DND-41 (cell line): ENCODE measurements around the gene NANOS3.

Experiments
- ATAC-seq: fragments of 200-7000 bp; cut with Tn5 transposase; 3 replicates; pipeline ENCODE4 v1.9.1; 2021; ENCODE audit warnings: low read depth; ENCODE audit not compliant: insufficient read depth
- DNase-seq: peaks from one replicate; pipeline ENCODE4 v3.0.0-alpha.2; 2020
- H2AFZ ChIP-seq: 2 replicates; pipeline ENCODE4 v1.6.0; 2012; ENCODE audit warnings: low read depth, low read length
- H3K27ac ChIP-seq: 2 replicates; pipeline ENCODE4 v1.5.1; 2012; ENCODE audit warnings: low read length, inconsistent platforms
- H3K27me3 ChIP-seq: fragments of 200-600 bp; sonication (generic); 2 replicates; pipeline ENCODE4 v1.6.0; 2012; ENCODE audit warnings: low read length, mild to moderate bottlenecking, inconsistent platforms; ENCODE audit not compliant: insufficient read depth, poor library complexity
- H3K36me3 ChIP-seq: 2 replicates; pipeline ENCODE4 v1.5.1; 2012; ENCODE audit warnings: low read length, inconsistent platforms; ENCODE audit not compliant: insufficient read depth
- H3K4me1 ChIP-seq: 2 replicates; pipeline ENCODE4 v1.5.1; 2012; ENCODE audit warnings: mild to moderate bottlenecking, low read length; ENCODE audit not compliant: insufficient read depth
- H3K4me2 ChIP-seq: 2 replicates; pipeline ENCODE4 v1.6.0; 2012; ENCODE audit warnings: mild to moderate bottlenecking, moderate library complexity, low read length, inconsistent platforms; ENCODE audit not compliant: insufficient read depth
- H3K4me3 ChIP-seq, 2 experiments: fragments of 200-600 bp in 1 of 2; shearing (Covaris generic) in 1 of 2; 2 replicates each; pipeline ENCODE4 v1.5.1; 2012 to 2016; ENCODE audit warnings: inconsistent platforms in 2 of 2, low read length in 2 of 2, mild to moderate bottlenecking in 2 of 2, low read depth in 1 of 2, moderate library complexity in 1 of 2
- H3K79me2 ChIP-seq: 2 replicates; pipeline ENCODE4 v1.6.0; 2012; ENCODE audit warnings: low read length, inconsistent platforms; ENCODE audit not compliant: insufficient read depth
- H3K9ac ChIP-seq: 2 replicates; pipeline ENCODE4 v1.6.0; 2012; ENCODE audit warnings: low read depth, mild to moderate bottlenecking, inconsistent platforms, low read length, moderate library complexity
- H3K9me3 ChIP-seq: 2 replicates; pipeline ENCODE4 v1.5.1; 2012; ENCODE audit warnings: low read length, moderate library complexity, mild to moderate bottlenecking, inconsistent platforms; ENCODE audit not compliant: insufficient read depth, severe bottlenecking
- H4K20me1 ChIP-seq: 2 replicates; pipeline ENCODE4 v1.6.0; 2012; ENCODE audit warnings: low read length; ENCODE audit not compliant: insufficient read depth
- CTCF ChIP-seq: IDR thresholded peaks from 2 replicates; pipeline ENCODE4 v1.5.1; 2012; ENCODE audit warnings: borderline replicate concordance, low read length, moderate library complexity, mild to moderate bottlenecking; ENCODE audit not compliant: poor library complexity, severe bottlenecking; ENCODE audit errors: extremely low read depth
- EZH2 ChIP-seq: IDR thresholded peaks from 3 replicates; pipeline ENCODE4 v1.6.1; 2012; ENCODE audit warnings: borderline replicate concordance, low read depth, mild to moderate bottlenecking, moderate library complexity, low read length, inconsistent platforms; ENCODE audit not compliant: severe bottlenecking

NANOS3 gene

DNA sequence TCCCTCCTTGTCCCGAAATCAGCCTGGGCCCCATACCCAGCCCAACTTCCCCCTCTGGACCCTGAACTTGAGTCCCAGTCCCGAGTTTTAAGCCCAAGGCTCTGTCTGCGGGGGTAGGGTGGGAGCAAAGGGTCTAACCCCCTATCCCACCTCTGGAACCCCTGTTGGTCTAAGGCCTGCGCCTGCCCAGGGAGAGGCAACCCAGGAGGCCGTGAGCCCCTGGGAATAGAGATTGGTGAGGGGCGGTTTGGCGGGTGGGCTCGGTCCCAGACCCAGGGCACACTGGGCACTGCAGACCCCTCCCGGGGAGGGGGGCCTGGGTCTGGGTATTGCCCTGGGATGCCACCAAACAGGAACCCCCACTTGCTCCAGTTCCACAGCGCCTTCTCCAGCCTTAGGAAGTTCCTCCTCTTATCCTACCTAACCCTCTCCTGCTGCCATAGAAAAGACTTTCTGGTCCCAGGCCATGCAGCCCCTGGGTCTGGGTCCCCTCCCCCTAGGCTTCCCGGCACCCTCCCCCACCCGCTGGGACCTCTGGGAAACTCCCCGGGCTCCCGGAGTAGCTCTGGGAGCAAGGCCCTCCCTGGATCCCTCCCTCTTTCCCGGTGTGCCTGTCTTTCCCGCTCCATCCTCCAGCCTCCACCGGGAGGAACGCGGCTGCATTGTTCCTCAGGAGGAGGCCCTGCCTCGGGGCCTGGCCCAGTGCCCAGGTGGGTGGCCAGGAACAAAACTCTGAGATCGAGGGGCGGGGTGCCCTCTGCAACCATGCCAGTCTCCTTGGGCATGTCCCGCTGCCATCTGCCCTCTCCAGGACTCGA is 33.6 kb upstream of the NANOS3 start:
- Histone ChIP-seq H4K20me1 (no peaks in the 10 kb centered on the region), H3K79me2 (no peaks in the 10 kb centered on the region), H3K27ac (no peak overlapping the region), H3K9me3 (no peaks in the 10 kb centered on the region), H3K27me3 (peaks cover 23% of the 10 kb centered on the region), H3K4me2 (peak overlapping the region; percentile 82), H3K9ac (peak overlapping the region; percentile 59; the same call in 1 of the 2 replicates), H3K4me1 (peaks cover 37% of the 10 kb centered on the region), H3K4me3 (peak overlapping the region in 1 of 2 experiments; percentile 59; a peak in 2 of 4 replicates), H2AFZ (peak overlapping the region; percentile 31; the same call in 1 of the 2 replicates), H3K36me3 (no peaks in the 10 kb centered on the region)
- no peak for TF ChIP-seq CTCF
- peak; percentile 62 for TF ChIP-seq EZH2
- no peak for DNase-seq
- no peak for ATAC-seq

- DNase-seq = no peak
- H3K4me1 ChIP-seq = peaks cover 37% of the 10 kb centered on the region
- H3K36me3 ChIP-seq = no peaks in the 10 kb centered on the region
- no peaks in the 10 kb centered on the region for H4K20me1 ChIP-seq
- H3K27ac ChIP-seq = no peak overlapping the region
- no peak overlapping the region for H3K4me3 ChIP-seq
- peaks cover 23% of the 10 kb centered on the region for H3K27me3 ChIP-seq
- no peak for TF ChIP-seq CTCF
- H3K9me3 ChIP-seq = no peaks in the 10 kb centered on the region
- no peak overlapping the region for H2AFZ ChIP-seq
- no peak overlapping the region for H3K4me2 ChIP-seq
- H3K79me2 ChIP-seq = no peaks in the 10 kb centered on the region
- H3K9ac ChIP-seq = no peak overlapping the region
- ATAC-seq = no peak
These were observed 32.8 kb upstream of the NANOS3 start for GRCh38 chr19:13844130-13844631.

DNA sequence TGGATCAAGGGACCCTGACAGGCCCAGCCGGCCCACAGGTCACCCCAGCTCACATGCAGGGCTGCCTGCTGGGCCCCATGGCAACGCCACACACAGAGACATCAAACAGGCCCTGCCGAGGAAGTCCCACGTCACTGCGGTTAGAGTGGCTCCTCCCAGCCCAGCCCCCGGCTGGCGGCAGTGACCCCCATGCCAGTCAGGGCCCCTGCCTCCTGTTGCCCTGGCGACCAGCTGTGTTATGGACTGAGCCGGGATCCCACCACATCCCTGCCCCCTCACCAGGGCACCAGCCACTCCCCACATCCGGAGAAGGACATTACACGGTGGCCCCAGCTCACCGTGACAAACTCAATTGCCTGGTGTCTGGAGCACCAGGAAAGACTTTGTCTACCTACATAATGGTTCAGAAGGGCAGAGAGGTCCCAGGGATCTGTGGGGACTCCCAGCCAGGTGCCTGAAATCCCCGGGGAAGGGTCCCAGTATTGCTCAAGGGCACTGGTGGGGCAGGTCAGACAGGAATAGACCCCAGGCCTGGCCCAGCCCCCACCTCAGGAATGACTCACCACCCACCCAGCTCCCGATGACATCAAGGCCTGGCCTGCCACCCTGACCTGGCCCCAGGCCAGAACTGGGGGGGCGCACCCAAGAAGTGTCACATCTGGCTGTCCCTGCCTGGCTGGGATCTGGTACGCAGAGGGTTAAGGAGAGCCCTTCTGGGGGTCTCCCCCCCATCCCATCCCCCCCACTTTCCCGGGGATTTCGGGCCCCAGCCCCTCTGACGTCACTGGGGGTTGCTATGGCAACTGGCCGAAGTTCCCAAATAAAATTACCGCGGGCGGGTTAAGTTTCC is 30.2 kb upstream of the NANOS3 start:
- H3K9me3 ChIP-seq = no peaks in the 10 kb centered on the region
- DNase-seq = peak; percentile 91
- peak; percentile 79 for ATAC-seq
- peak overlapping the region; percentile 70 for H2AFZ ChIP-seq
- no peaks in the 10 kb centered on the region for H4K20me1 ChIP-seq
- H3K4me2 ChIP-seq = peak overlapping the region; percentile 75
- TF ChIP-seq EZH2 (no peak), CTCF (no peak)
- H3K36me3 ChIP-seq = no peaks in the 10 kb centered on the region
- H3K4me1 ChIP-seq = peaks cover 37% of the 10 kb centered on the region
- H3K4me3 ChIP-seq = peak overlapping the region; percentile 7 to 57; a peak in 3 of 4 replicates
- H3K79me2 ChIP-seq = no peaks in the 10 kb centered on the region
- H3K27me3 ChIP-seq = peaks cover 17% of the 10 kb centered on the region
- peak overlapping the region; percentile 56 for H3K9ac ChIP-seq
- H3K27ac ChIP-seq = peak overlapping the region; percentile 57
